Muscle layer of duodenum (tissue), 2 donors: Measurements from ENCODE around the gene FCGR1A.
"Not testable (repeated sequence)": the region's sequence is repeated elsewhere in the genome, so short reads cannot be mapped to it uniquely, and the experiment has no call there.

ENCODE experiments used
- H3K27ac ChIP-seq: one replicate; pipeline ENCODE4 v1.7.0; 2013; ENCODE audit warnings: mild to moderate bottlenecking, low read length
- H3K27me3 ChIP-seq: one replicate; pipeline ENCODE4 v1.7.0; 2013; ENCODE audit warnings: low read depth, mild to moderate bottlenecking, control low read depth, low read length
- H3K36me3 ChIP-seq, 2 donors: one replicate each; pipeline ENCODE4 v1.7.0; 2013; ENCODE audit warnings: low read length in 2 of 2, control low read depth in 1 of 2, mild to moderate bottlenecking in 1 of 2; ENCODE audit not compliant: insufficient read depth in 2 of 2, control insufficient read depth in 1 of 2
- H3K4me1 ChIP-seq, 2 donors: one replicate each; pipeline ENCODE4 v1.7.0; 2013; ENCODE audit warnings: low read length in 2 of 2, mild to moderate bottlenecking in 2 of 2, control low read depth in 1 of 2, moderate library complexity in 1 of 2; ENCODE audit not compliant: insufficient read depth in 2 of 2, control insufficient read depth in 1 of 2
- H3K4me3 ChIP-seq, 2 donors: one replicate each; pipeline ENCODE4 v1.7.0; 2013; ENCODE audit warnings: low read length in 2 of 2, low read depth in 1 of 2, mild to moderate bottlenecking in 1 of 2
- H3K9me3 ChIP-seq, 2 donors: one replicate each; pipeline ENCODE4 v1.7.0; 2013; ENCODE audit warnings: low read length in 2 of 2, control low read depth in 1 of 2, mild to moderate bottlenecking in 1 of 2; ENCODE audit not compliant: control insufficient read depth in 1 of 2
- donor health status: healthy.

FCGR1A gene

DNA sequence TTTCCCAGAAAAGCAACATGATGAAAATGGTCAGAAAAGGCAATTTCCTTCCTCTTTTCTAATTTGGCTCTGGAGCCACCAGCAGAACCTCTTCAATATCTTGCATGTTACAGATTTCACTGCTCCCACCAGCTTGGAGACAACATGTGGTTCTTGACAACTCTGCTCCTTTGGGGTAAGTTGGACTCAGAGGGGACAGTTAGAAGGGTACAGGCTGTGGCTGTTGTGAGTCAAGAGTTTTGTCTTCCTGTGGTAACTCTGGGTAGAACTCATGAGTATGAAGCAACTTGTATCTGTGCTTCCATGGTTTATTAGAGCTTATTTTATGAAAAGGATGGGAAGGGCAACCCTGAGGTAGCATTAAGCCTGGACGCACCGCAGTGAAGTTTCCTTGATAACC lies at the start of gene FCGR1A:
Gene FCGR1A, plus strand, starts transcription at position 95 of the 400 bp plus-strand sequence. Its CDS starts 50 bp downstream, at position 145.
- not testable (repeated sequence) for H3K27ac ChIP-seq, H3K9me3 ChIP-seq, H3K4me1 ChIP-seq

DNA sequence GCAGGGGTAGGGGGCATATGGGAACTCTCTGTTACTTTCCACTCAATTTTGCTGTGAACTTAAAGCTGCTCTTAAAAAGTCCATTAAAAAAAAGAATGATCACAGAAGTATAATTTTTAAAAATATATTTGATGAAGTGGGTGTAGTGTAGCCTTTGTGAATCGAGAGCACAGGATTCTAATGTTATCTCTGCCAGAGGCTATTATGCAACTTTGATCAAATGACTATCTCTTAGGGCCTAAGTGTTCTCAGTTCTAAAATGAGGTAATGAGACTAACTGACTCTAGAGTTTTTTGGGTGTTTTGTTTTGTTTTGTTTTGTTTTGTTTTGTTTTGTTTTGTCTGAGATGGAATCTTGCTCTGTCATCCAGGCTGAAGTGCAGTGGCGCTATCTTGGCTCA lies 49.7 kb upstream of the FCGR1A start:
- H3K4me3 ChIP-seq, H3K9me3 ChIP-seq, H3K27me3 ChIP-seq, H3K36me3 ChIP-seq, H3K27ac ChIP-seq, H3K4me1 ChIP-seq: not testable (repeated sequence)

More for the DNA sequence above, at the start of gene FCGR1A:
- H3K4me3 ChIP-seq, H3K36me3 ChIP-seq, H3K27me3 ChIP-seq: not testable (repeated sequence)

- H3K27me3 ChIP-seq, H3K36me3 ChIP-seq, H3K9me3 ChIP-seq, H3K4me1 ChIP-seq, H3K4me3 ChIP-seq, H3K27ac ChIP-seq: not testable (repeated sequence)
Observed at GRCh38 chr1:149734692-149735091, 47.8 kb upstream of the FCGR1A start.

DNA sequence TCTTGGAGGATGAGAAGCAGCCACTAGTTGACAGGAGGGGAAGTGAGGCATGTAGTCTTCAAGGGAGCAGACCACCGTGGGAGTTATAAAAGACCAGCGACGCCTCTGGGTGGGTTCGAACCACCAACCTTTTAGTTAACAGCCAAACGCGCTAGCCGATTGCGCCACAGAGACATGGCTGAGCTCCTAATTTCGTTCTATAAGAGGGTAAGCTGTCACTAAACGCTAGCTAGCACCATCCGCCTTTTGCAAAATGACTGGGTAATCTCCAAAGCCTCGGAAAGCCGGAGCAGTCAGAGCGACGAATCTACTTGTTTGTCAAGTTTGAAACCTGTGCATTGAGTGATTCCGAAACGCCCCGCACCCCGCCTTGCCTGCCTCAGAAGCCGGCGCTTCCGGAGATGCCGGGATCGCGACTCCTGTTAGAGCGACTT lies 42.3 kb upstream of the FCGR1A start:
- H3K27ac ChIP-seq, H3K4me3 ChIP-seq: not testable (repeated sequence)

DNA sequence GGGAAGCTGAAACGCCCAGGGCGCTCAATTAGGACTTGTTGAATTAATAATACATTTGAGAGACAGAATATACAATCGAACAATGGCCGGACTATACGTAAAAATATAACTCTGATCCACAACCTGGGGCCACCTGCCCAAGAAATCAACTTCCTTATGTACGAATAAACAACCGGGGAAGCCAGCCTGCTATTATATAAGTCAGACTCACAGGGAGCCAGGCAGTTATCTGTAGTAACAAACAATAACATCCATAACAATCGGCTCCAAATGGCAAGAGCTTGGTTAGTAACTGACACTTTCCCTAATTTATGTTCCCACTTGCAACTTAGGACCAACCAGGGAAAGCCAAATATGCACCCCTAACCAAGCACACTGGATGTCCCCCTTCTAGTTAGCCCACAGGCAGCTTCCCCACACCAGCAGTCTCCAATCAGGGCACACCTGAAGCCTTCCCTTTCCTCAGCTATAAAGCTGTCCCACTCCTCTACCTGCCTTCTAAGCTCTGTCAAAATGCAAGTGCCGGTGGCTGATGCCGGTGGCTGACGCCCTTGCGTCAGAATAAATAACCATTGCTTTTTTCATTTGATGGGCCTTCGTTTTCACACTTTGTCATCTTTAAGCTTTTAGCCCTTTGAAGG lies 41.8 kb upstream of the FCGR1A start:
- H3K36me3 ChIP-seq, H3K4me1 ChIP-seq, H3K27me3 ChIP-seq, H3K4me3 ChIP-seq, H3K9me3 ChIP-seq, H3K27ac ChIP-seq: not testable (repeated sequence)

More for the DNA sequence above, 42.3 kb upstream of the FCGR1A start:
- not testable (repeated sequence) for H3K4me1 ChIP-seq, H3K9me3 ChIP-seq, H3K36me3 ChIP-seq, H3K27me3 ChIP-seq

GRCh38 chr1:149741914-149742313 lies 40.6 kb upstream of the FCGR1A start:
- H3K4me3 ChIP-seq, H3K27me3 ChIP-seq, H3K4me1 ChIP-seq, H3K36me3 ChIP-seq, H3K27ac ChIP-seq, H3K9me3 ChIP-seq: not testable (repeated sequence)

- H3K9me3 ChIP-seq, H3K4me3 ChIP-seq, H3K27me3 ChIP-seq, H3K4me1 ChIP-seq, H3K36me3 ChIP-seq, H3K27ac ChIP-seq: not testable (repeated sequence)
Observed at GRCh38 chr1:149746463-149747356, 35.8 kb upstream of the FCGR1A start.

GRCh38 chr1:149747359-149748143 lies 34.9 kb upstream of the FCGR1A start:
- not testable (repeated sequence) for H3K9me3 ChIP-seq, H3K4me1 ChIP-seq, H3K27me3 ChIP-seq, H3K36me3 ChIP-seq, H3K4me3 ChIP-seq, H3K27ac ChIP-seq

GRCh38 chr1:149748144-149748500 lies 34.4 kb upstream of the FCGR1A start:
- H3K9me3 ChIP-seq, H3K27ac ChIP-seq, H3K4me3 ChIP-seq, H3K36me3 ChIP-seq, H3K27me3 ChIP-seq, H3K4me1 ChIP-seq: not testable (repeated sequence)

DNA sequence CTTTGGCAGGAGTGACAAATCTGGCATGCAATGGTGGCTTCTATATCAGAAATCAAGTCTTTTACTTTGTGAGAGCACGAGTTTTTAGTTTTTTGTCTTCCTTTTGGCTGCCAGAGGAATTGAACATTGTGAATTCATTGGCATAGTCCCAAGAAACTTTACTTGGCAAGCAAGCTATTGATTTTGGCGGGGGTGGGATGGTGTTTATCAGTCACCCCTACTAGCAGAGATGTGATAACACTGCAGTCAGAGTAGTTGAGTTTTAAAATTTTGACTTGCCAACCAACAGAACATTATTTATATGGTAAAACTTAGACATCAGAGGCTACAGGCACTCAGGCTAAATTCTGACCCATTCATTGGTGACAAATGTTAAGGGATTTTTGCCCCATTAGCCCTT lies 31.9 kb upstream of the FCGR1A start:
- H3K27me3 ChIP-seq, H3K9me3 ChIP-seq: not testable (repeated sequence)

GRCh38 chr1:149752186-149752585 lies 30.3 kb upstream of the FCGR1A start:
- H3K4me1 ChIP-seq, H3K27ac ChIP-seq, H3K4me3 ChIP-seq, H3K27me3 ChIP-seq, H3K9me3 ChIP-seq, H3K36me3 ChIP-seq: not testable (repeated sequence)

More for the DNA sequence above, 31.9 kb upstream of the FCGR1A start:
- not testable (repeated sequence) for H3K4me1 ChIP-seq, H3K4me3 ChIP-seq, H3K27ac ChIP-seq, H3K36me3 ChIP-seq
